Measurements from ENCODE around the gene TFAP2B. TPM values are rescaled to one million over a fixed set of nuclear protein-coding genes. Genes with fewer than 3 reads are reported as not detected.

TFAP2B gene
- total RNA-seq, 1 donor from 2014 or later = 0.25 TPM

DNA sequence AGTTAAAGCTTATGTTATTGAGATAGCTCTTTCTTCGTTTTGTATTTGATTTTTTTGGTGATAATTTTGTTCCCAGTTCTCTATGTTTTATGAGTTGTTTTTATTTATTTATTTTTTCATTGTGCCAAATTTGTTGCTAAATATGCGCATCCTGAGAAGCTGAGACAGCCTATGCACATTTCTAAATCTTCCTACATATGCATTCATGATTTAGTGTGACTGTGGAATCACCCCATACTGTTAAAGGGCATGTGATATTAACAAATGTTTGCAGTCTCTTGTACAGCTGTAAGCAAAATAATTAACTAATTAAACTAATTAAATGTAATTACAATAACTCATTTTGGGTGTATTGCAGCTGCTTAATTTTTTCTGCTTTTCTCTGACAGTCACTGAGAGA lies 10.4 kb downstream of the TFAP2B start:
- H3K27me3 ChIP-seq = peaks cover 13% of the 10 kb centered on the region
- H3K4me3 ChIP-seq = no peak overlapping the region
- DNase-seq (ENCODE audit: extremely low spot score in 2 of 2) = no peak
- H3K36me3 ChIP-seq = no peaks in the 10 kb centered on the region
- H3K4me1 ChIP-seq = no peaks in the 10 kb centered on the region
- TF ChIP-seq POLR2A (IDR thresholded peaks at IDR 0.05) = no peak
- no peak for TF ChIP-seq CTCF (IDR thresholded peaks at IDR 0.05)
- TF ChIP-seq POLR2AphosphoS5 (IDR thresholded peaks at IDR 0.05; ENCODE audit: insufficient read depth in 1 of 2, low read depth in 1 of 2) = no peak
- intact Hi-C loops (cut with DNase I) = no loop called here
- no peaks in the 10 kb centered on the region for H3K9me3 ChIP-seq
- H3K27ac ChIP-seq = no peak overlapping the region

DNA sequence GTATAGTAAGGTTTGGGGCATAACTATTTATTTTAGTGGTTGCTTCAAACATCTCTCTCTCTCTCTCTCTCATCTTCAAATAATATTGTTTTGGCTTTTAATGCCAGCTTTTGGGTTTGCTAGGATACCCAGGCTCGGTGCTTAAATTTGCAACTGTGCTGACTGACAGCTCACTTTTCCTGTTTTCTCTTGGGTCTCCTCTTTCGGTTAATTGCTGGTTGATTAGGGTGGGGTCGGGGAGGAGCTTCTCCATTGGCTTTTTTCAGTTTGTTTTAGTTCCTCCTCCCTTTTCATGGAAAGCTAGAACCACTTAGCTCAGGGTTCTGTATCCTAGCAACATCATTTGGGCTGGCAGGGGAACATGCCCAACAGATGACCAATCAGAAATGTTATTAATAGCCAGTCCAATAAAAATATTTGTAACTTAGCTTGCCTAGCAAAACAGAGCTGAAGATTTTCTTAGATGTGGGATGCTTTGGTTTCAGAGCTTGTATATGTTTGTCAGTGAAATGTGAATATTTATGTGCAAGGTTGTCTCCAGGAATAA lies 11.3 kb downstream of the TFAP2B start:
- no peak overlapping the region for H3K4me3 ChIP-seq
- no peaks in the 10 kb centered on the region for H3K36me3 ChIP-seq
- H3K27ac ChIP-seq = no peak overlapping the region
- intact Hi-C loops (cut with DNase I) = no loop called here
- no peak for DNase-seq (ENCODE audit: extremely low spot score in 2 of 2)
- TF ChIP-seq CTCF (IDR thresholded peaks at IDR 0.05) = no peak
- TF ChIP-seq POLR2A (IDR thresholded peaks at IDR 0.05) = no peak
- TF ChIP-seq POLR2AphosphoS5 (IDR thresholded peaks at IDR 0.05; ENCODE audit: insufficient read depth in 1 of 2, low read depth in 1 of 2) = no peak
- no peaks in the 10 kb centered on the region for H3K4me1 ChIP-seq
- peaks cover 8% of the 10 kb centered on the region for H3K27me3 ChIP-seq
- H3K9me3 ChIP-seq = no peaks in the 10 kb centered on the region

DNA sequence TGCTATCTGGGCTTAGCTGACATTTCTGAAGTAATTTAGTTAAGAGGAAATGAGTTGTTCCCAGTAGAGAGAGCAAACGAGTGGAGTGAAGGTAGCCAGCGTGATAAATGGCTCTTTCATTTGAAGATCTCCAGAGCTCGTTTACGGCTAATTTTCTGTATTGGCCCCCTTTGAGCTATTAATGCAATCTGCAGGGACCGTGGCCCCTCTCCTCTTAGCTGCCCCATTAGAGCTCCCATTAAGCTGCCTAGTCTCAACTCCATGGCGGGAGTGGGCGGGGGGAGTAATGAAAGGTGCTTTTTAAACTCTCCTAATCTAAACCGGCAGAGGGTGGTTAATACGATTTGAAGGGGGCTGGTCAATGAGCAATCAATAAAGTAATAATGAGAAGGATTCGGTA lies 12.5 kb downstream of the TFAP2B start:
- intact Hi-C loops (cut with DNase I) = no loop called here
- DNase-seq (ENCODE audit: extremely low spot score in 2 of 2) = no peak
- no peak overlapping the region for H3K4me3 ChIP-seq
- H3K9me3 ChIP-seq = no peaks in the 10 kb centered on the region
- H3K27ac ChIP-seq = no peak overlapping the region
- H3K27me3 ChIP-seq = no peaks in the 10 kb centered on the region
- TF ChIP-seq CTCF (IDR thresholded peaks at IDR 0.05) = no peak
- no peak for TF ChIP-seq POLR2A (IDR thresholded peaks at IDR 0.05)
- H3K4me1 ChIP-seq = no peaks in the 10 kb centered on the region
- no peaks in the 10 kb centered on the region for H3K36me3 ChIP-seq

- H3K4me1 ChIP-seq = no peaks in the 10 kb centered on the region
- TF ChIP-seq POLR2A (IDR thresholded peaks at IDR 0.05) = no peak
- TF ChIP-seq POLR2AphosphoS5 (IDR thresholded peaks at IDR 0.05; ENCODE audit: insufficient read depth in 1 of 2, low read depth in 1 of 2) = no peak
- TF ChIP-seq CTCF (IDR thresholded peaks at IDR 0.05) = no peak
- intact Hi-C loops (cut with DNase I) = no loop called here
- DNase-seq (ENCODE audit: extremely low spot score in 2 of 2) = no peak
- no peaks in the 10 kb centered on the region for H3K36me3 ChIP-seq
- no peak overlapping the region for H3K4me3 ChIP-seq
- H3K27ac ChIP-seq = no peak overlapping the region
- no peaks in the 10 kb centered on the region for H3K27me3 ChIP-seq
- H3K9me3 ChIP-seq = no peaks in the 10 kb centered on the region
Measured at GRCh38 chr6:50832912-50833311, 14.2 kb downstream of the TFAP2B start.

- no peak for DNase-seq (ENCODE audit: extremely low spot score in 2 of 2)
- H3K27ac ChIP-seq = no peak overlapping the region
- TF ChIP-seq POLR2AphosphoS5 (IDR thresholded peaks at IDR 0.05; ENCODE audit: insufficient read depth in 1 of 2, low read depth in 1 of 2) (no peak), CTCF (IDR thresholded peaks at IDR 0.05) (no peak), POLR2A (IDR thresholded peaks at IDR 0.05) (no peak)
- no peaks in the 10 kb centered on the region for H3K36me3 ChIP-seq
- intact Hi-C loops (cut with DNase I) = no loop called here
- H3K4me1 ChIP-seq = no peaks in the 10 kb centered on the region
- no peaks in the 10 kb centered on the region for H3K9me3 ChIP-seq
- H3K4me3 ChIP-seq = no peak overlapping the region
- no peaks in the 10 kb centered on the region for H3K27me3 ChIP-seq
Measured at GRCh38 chr6:50834929-50835410, 16.3 kb downstream of the TFAP2B start.

All from vagina (tissue), 2 donors.